ENCODE data around the gene SLC25A52. TPM values are rescaled to one million over a fixed set of nuclear protein-coding genes. Genes with fewer than 3 reads are reported as not detected.
"Not testable (repeated sequence)": the region's sequence is repeated elsewhere in the genome, so short reads cannot be mapped to it uniquely, and the experiment has no call there.

The SLC25A52 gene
- not detected in 2 replicates for total RNA-seq
- long read RNA-seq, result 0 reads

- Mint-ChIP-seq H3K27ac (ENCODE audit: unreplicated experiment) (no peak within 1 kb of the TSS), H3K4me1 (peaks cover 17% of the 10 kb centered on the region), H3K4me3 (no peak within 1 kb of the TSS), H3K9me3 (peaks cover 6% of the 10 kb centered on the region), H3K36me3 (ENCODE audit: low read depth) (peaks cover 2% of the 10 kb centered on the region), H3K27me3 (ENCODE audit: low read depth) (no peaks in the 10 kb centered on the region)
- DNase-seq (ENCODE audit: low read depth, low spot score), result no peak
- no peak for TF ChIP-seq CTCF (conservative IDR thresholded peaks at IDR 0.05)
Observed at GRCh38 chr18:31760695-31761094, at the start of gene SLC25A52. Gene SLC25A52 (minus strand): TSS chr18:31760880. CDS start chr18:31760661, 219 bp downstream.

- H3K36me3 Mint-ChIP-seq (ENCODE audit: low read depth); H3K27ac Mint-ChIP-seq (ENCODE audit: unreplicated experiment); H3K27me3 Mint-ChIP-seq (ENCODE audit: low read depth); H3K9me3 Mint-ChIP-seq; H3K4me1 Mint-ChIP-seq; H3K4me3 Mint-ChIP-seq; DNase-seq (ENCODE audit: low read depth, low spot score): not testable (repeated sequence)
Observed at GRCh38 chr18:31809049-31809448, 48.4 kb upstream of the SLC25A52 start.

- Mint-ChIP-seq H3K36me3 (ENCODE audit: low read depth) (no peaks in the 10 kb centered on the region), H3K27ac (ENCODE audit: unreplicated experiment) (no peak overlapping the region), H3K27me3 (ENCODE audit: low read depth) (no peaks in the 10 kb centered on the region), H3K9me3 (no peaks in the 10 kb centered on the region), H3K4me3 (no peak overlapping the region), H3K4me1 (no peaks in the 10 kb centered on the region)
- TF ChIP-seq CTCF (conservative IDR thresholded peaks at IDR 0.05), result peak; percentile 19
- DNase-seq (ENCODE audit: low read depth, low spot score), result no peak
Observed at GRCh38 chr18:31801078-31801477, 40.4 kb upstream of the SLC25A52 start.

- not testable (repeated sequence) for DNase-seq (ENCODE audit: low read depth, low spot score); H3K36me3 Mint-ChIP-seq (ENCODE audit: low read depth); H3K27ac Mint-ChIP-seq (ENCODE audit: unreplicated experiment); H3K4me1 Mint-ChIP-seq; H3K9me3 Mint-ChIP-seq; H3K4me3 Mint-ChIP-seq; H3K27me3 Mint-ChIP-seq (ENCODE audit: low read depth)
Observed at GRCh38 chr18:31799257-31799656, 38.6 kb upstream of the SLC25A52 start.

- DNase-seq (ENCODE audit: low read depth, low spot score), result no peak
- H3K36me3 Mint-ChIP-seq (ENCODE audit: low read depth), result no peaks in the 10 kb centered on the region
- TF ChIP-seq CTCF (conservative IDR thresholded peaks at IDR 0.05), result no peak
- no peak overlapping the region for H3K27ac Mint-ChIP-seq (ENCODE audit: unreplicated experiment)
- no peaks in the 10 kb centered on the region for H3K4me1 Mint-ChIP-seq
- H3K9me3 Mint-ChIP-seq, result no peaks in the 10 kb centered on the region
- no peaks in the 10 kb centered on the region for H3K27me3 Mint-ChIP-seq (ENCODE audit: low read depth)
- H3K4me3 Mint-ChIP-seq, result no peak overlapping the region
Observed at GRCh38 chr18:31798399-31798798, 37.7 kb upstream of the SLC25A52 start.

GRCh38 chr18:31795747-31796146, 35.1 kb upstream of the SLC25A52 start:
- no peaks in the 10 kb centered on the region for H3K9me3 Mint-ChIP-seq
- no peak for TF ChIP-seq CTCF (conservative IDR thresholded peaks at IDR 0.05)
- H3K4me3 Mint-ChIP-seq, result no peak overlapping the region
- H3K4me1 Mint-ChIP-seq, result no peaks in the 10 kb centered on the region
- H3K27ac Mint-ChIP-seq (ENCODE audit: unreplicated experiment), result peak overlapping the region; percentile 43
- no peaks in the 10 kb centered on the region for H3K36me3 Mint-ChIP-seq (ENCODE audit: low read depth)
- no peaks in the 10 kb centered on the region for H3K27me3 Mint-ChIP-seq (ENCODE audit: low read depth)
- no peak for DNase-seq (ENCODE audit: low read depth, low spot score)

- H3K36me3 Mint-ChIP-seq (ENCODE audit: low read depth), result no peaks in the 10 kb centered on the region
Observed at GRCh38 chr18:31793531-31793930, 32.9 kb upstream of the SLC25A52 start.

More at GRCh38 chr18:31793531-31793930, 32.9 kb upstream of the SLC25A52 start:
- DNase-seq (ENCODE audit: low read depth, low spot score), result no peak
- H3K4me3 Mint-ChIP-seq, result no peak overlapping the region
- peaks cover 3% of the 10 kb centered on the region for H3K9me3 Mint-ChIP-seq
- H3K27ac Mint-ChIP-seq (ENCODE audit: unreplicated experiment), result no peak overlapping the region
- no peaks in the 10 kb centered on the region for H3K27me3 Mint-ChIP-seq (ENCODE audit: low read depth)
- TF ChIP-seq CTCF (conservative IDR thresholded peaks at IDR 0.05), result no peak
- peaks cover 3% of the 10 kb centered on the region for H3K4me1 Mint-ChIP-seq
